GM21723 (cell line): ENCODE results near the gene HTR1D.
"Not testable (repeated sequence)": the region's sequence is repeated elsewhere in the genome, so short reads cannot be mapped to it uniquely, and the experiment has no call there.

Experiments
- ATAC-seq: cut with Tn5 transposase; IDR thresholded peaks from one replicate; pipeline ENCODE4 v1.9.1; 2021; ENCODE audit warnings: mild to moderate bottlenecking, moderate library complexity; ENCODE audit not compliant: unreplicated experiment

Gene HTR1D

DNA sequence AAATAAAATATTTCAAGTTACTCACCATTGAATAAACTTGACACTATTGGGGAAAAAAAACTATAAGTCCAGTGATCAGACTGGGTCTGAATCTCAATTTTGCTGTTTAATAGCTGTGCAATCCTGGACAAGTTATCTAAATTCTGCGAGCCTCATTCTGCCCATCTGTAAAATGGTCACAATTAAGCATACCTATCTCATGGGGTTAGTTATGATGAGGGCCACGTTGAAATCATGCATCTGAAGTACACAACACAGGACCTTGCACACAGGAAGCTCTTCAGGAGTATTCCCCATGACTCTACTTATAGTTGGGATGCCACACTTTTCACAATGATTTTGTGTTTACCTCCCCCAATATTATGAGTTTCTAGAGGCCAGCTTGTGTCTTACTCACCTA lies 3.8 kb upstream of the HTR1D start:
- ATAC-seq, result no peak

DNA sequence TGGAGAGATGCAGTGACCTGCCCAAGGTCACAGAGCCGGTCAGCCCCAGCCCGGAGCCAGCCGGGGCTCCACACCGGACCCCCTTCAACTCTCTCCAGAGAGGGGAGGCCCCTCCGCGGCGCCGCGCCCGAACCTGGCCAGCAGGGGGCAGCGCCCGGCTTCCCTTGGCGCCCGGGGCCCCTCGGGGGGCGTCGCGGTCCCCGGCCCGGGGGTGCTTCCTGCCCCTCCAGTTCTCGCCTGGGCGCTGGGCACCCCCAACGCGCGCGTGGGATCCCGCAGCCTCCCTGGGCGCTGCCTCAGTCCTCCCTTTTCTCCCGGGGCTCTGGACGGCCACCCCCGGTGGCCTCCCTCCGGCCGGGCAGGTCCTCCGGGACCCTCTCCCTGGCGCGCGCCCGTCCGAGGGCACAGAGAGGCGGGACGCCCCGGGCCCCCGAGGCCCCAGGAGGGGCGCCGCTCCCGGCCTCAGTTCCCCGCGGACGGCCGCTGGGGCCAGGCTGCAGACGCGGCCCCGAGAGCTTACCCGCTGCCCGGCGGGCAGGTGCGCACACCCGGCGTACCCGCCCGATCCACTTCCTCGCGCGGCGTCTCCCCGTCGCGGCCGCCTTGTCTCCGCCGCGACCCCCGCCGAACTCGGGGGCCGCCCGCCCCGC lies 406 bp downstream of the HTR1D start:
- no peak for ATAC-seq

DNA sequence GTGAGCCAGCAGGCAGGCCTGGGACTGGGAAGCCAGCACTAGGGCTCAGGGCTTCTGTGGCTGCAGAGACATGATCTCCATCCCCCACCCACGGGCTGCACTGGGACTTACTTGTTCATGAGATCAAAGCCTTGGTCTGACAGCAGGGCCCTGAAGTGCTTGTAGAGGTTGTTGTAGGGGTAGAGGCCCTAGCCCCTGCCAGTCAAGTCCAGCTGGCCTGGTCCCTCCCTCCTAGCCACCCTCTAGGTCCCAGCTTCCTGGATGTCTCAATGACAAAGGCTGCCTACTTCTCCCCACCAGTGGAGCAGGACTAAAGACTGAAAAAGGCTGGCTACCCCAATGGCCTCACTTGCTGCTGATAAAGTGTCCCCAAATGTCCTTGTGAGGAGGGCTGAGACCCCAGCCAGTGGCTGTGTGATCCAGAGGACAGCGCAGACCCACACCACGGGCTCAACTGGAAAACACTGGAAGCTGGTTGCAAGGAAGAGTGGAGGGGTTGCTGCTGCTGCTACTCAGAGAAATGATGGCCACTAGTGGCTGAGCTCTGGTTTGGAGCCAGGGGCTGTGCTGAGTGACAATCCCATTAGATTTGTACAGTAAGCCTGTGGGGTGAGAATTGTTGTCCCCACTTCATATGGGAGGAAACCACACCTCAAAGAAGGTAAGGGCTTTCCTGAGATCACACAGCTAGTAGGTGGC lies 1.4 kb downstream of the HTR1D start:
- no peak for ATAC-seq

DNA sequence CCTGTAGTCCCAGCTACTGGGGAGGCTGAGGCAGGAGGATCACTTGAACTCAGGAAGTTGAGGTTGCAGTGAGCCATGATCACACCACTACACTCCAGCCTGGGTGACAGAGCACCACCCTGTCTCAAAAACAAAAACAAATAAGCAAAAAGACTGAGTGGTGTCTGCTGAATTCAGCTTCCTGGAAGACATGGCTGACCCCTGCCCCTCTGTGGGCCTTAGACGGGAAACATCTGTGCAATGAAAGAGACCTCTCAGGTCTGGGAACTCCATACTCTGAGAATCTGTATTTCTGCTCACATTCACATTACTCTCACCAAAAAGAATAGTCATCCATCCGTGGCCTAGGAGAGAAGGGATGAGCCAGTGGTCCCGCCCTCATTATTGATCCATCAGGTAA lies 2.0 kb downstream of the HTR1D start:
- no peak for ATAC-seq

DNA sequence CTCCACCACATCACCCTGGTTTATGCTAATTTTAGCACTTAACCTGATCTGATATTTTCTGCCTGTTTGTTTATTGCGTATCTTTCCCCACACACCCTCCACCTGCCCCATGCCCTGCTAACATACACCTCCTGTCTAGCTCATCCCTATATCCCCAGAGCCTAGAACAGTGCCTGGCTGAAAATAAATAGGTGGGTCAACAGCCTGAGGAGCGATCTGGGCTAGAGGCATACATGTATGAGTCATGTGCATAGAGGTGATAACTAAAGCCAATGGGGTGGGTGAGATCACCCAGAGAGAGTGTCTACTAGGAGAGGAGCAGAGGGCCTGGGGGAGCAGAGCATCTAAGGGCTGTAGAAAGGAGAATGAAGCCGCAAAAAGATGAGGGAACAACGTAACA lies 2.7 kb downstream of the HTR1D start:
- ATAC-seq, result no peak

DNA sequence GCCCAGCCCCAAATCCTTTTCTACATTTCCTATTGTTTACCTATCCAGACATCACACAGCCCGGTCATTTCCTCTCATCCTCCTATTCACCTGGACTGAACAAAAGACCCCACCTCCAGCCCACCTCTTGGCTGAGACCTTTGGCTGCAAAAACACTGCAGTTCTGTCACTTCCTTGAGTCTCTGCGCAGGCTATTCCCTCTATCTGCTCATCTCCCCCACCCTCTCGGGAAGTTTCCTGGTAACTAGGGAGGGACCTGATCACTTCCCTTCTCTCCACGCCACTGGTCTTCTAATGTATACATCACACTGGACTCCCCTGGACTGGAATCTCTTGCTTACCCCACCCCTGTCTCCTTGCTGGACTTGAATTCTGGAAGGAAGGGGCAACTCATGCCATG lies 5.3 kb downstream of the HTR1D start:
- ATAC-seq, result no peak

DNA sequence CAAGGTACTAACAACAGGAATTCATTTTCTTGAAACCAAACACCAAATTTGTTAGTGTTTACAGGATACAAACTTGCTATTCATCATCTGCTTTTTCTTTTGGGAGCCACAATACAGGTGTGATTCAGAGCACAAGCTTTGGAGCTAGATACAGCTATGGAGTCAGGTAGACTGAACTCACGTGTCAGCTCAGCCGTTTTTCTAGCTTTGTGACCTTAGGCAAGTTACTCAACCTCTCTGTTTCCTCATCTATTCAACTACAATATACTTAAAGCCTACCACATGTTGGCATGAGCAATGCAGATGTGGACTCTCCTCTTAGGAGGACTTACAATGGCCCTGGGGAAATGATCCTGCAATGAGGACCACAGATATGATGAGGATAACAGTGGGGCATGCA lies 6.3 kb downstream of the HTR1D start:
- ATAC-seq, result no peak

DNA sequence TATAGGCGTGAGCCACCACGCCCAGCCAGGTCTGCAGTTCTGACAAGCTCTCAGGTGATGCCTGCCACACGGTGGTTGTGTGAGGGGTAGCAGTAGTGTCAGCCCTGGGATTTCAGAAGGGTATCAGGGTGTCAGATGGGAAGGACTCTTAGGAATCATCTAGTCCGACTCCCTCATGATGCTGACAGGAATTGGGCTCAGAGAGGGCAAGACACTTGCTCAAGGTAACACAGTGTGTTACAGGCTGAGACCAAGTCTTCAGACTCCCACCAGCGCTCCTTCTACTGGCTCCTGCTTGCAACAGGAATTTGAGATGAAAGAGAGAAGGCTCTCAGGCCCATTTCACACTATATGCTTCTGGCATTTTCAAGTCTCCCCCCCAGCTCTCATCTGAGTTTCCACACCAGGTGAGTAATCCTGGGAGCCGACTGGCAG lies 6.9 kb downstream of the HTR1D start:
- ATAC-seq, result no peak

DNA sequence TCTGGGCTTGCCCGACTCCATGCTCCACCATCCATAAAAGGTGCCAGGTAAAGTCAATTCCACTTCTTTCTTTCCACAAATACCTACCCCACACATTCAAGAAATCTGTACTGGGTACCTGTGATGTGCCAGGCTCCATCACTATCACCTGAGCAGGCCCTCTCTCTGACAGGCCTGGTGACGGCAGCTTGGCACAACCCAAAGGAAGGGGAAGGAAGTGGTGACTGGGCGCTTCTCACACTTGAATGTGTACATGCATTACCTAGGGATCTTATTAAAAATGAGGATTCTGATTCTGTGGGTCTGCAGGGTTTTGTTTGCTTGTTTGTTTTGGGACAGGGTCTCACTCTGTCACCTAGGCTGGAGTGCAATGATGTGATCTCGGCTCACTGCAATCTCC lies 7.5 kb downstream of the HTR1D start:
- no peak for ATAC-seq

DNA sequence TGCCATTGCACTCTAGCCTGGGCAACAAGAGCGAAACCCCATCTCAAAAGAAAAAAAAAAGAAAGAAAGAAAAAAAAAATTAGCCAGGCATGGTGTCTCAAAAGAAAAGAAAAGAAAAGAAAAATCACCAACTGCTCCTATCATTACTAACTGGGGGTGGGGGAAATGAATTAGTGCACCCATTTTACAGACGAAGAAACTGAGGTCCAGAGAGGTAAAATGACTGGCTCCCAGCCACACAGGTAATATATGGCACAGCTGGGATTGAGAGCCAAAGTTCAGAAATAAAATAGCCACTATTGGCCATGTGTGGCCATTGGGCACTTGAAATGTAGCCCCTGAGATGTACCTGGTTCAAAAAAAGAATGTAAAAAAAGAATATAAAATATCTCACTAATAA lies 8.8 kb downstream of the HTR1D start:
- no peak for ATAC-seq

DNA sequence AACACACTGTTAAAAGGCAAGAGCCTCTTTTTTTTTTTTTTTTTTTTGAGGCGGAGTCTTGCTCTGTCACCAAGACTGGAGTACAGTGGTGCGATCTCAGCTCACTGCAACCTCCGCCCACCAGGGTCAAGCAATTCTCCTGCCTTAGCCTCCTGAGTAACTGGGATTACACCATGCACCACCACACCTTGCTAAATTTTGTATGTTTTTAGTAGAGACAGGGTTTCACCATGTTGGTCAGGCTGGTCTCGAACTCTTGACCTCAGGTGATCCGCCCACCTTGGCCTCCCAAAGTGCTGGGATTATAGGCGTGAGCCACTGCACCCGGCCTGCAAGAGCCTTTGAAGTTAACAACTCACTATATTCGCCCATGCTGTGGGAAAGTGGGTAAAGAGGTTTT lies 9.6 kb downstream of the HTR1D start:
- not testable (repeated sequence) for ATAC-seq

DNA sequence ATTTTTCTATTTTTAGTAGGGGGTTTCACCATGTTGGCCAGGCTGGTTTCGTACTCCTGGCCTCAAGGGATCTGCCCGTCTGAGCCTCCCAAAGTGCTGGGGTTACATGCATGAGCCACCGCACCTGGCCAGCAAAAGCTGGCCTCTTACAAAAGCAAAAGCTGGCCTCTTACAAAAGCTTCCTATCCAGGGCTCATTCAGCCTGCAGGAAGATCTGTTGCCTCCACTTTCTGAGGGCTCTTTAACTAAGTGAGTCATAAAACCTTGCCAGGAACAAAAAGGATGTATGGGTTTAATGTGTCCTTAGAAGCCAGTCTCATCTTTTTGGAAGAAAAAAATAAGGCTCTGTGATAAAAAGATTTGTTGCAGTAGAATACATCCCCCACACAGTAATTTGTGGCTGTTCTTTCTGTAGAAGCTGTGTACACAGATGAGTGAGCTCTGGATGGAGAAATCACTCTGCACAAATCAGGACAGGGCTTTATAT lies 15.0 kb downstream of the HTR1D start:
- no peak for ATAC-seq

DNA sequence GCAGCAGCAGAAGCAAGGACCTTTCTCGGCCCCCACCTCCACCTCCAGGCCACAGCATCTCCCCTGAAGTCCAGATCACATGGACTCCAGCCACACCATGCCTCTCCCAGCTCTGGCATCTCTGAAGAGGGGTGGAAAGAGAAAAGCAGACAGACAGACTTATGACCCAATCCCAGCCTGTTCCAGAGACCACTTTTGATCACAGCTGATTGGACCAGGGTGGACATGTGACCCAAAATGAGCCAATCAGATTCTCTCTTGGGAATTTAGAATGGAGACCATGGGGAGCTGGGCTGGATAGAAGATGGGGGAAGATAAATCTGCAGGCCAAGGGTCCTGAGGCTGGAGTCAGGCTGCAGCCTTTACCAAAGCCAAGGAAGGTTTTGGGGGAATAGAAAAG lies 16.4 kb downstream of the HTR1D start:
- ATAC-seq, result no peak

DNA sequence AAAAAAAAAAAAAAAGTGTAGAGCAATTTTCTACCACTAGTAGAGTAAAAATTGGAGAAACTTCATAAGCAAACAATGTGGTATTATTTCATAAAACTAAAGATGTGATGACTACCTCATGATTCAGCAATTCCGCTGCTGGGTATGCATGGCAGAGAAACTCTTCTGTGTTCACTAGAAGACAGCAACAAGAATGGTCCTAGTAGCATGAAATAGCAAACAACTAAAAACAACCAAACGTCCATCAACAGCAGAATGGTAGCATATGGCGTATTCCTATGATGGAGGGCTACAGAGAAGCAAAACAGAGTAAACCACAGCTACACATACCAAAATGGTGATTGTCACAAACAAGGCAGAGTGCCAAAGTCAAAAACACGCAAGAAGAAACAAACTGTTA lies 18.9 kb downstream of the HTR1D start:
- no peak for ATAC-seq

DNA sequence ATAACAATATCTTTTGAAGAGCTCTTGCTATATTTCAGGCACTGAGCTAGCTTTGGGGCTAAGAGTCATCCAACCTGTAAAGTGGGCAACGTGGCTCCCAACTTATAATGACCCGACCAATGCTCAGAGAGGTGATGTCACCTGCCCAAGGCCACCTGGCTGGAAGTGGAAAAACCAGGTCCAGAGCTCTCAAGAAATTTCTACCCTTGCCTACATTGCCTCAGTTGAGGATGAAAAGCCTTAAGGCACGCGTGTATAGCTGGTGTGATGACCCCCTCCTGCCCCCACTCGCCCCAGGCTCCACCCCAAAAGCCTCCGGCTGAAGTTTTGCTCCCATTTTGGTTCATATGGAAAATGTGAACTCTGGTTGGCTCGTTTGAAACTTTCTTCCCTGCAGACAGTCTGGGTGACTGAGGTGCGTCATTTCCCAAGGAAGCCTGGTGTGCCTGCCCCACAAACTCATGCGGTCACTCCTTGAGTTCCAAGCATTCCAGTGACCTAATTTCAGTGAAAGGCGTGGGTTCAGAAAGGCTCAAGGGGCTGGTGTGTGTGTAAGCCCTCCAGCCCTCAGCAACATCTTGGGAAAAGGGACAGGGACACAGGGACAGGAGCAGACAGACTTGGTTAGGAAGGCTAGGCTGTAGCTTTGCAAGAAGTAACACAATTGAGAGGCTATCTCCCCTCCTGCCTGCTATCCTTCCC lies 20.5 kb downstream of the HTR1D start:
- ATAC-seq, result no peak

DNA sequence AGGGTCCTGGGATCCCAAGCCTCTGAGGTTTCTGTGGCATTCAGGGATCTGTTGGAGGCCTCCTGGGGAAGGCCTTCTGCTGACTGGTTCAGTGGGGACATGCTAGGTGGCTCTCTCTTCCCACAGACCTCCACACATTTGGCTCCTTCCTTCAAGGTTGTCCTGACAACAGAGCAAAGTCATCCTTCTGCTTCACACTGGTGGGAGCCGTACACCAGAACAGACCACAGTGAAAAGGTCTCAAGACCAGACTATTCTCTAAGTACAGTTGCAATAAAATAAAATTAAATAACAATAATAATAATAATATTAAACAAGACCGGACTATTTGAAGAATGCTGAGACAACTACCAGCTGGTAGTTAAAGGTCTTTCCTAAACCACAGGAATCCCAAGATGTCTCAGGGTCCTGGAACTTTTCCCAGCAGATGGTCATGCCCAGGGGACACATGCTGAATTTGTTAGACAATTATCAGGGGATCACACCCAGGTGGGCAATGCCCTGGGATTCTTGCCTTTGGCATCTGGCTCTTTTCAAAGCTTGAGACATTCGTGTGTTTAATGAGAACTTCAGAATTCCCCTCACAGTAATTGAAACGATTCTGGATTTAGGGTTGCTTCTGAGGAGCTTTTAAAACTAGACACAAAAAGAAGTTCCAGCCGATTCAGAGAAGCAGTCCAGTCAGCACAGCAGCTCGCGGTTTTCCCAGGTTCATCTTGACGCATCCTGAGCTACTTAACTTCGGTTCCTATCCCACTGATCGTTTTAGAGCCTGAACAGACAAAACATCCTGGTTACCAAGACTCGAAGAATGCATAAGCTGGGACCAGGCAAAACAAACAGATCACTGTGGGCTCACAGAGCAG lies 22.9 kb downstream of the HTR1D start:
- ATAC-seq, result no peak

DNA sequence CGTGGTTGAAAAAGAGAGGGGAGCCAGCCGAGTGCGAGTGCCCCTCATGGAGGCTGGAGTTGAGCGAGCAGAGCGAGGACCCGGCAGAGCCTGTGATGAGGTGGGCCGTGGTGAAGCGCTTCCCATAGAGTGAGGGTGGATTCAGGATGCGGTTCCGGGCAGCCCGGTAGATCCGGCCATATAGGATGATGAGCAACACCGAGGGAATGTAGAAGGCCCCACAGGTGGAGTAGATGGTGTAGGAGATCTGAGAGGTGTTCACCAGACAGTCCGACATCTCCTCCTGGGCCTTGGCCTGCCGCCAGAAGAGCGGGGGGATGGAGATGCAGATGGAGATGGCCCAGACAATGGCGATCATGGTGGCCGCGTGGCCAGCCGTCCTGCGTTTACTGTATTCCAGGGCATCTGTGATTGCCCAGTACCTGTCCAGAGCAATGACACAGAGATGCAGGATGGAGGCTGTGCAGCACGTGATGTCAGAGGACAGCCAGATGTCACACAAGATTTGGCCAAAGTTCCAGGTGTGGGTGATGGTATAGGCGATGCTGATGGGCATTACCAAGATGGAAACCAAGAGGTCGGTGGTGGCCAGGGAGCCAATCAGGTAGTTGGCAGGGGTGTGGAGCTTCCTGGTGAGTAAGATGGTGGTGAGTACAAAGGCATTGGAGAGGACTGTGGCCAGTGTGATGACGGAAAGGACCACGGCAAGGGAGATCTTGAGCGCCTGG lies 23.7 kb downstream of the HTR1D start:
- no peak for ATAC-seq

DNA sequence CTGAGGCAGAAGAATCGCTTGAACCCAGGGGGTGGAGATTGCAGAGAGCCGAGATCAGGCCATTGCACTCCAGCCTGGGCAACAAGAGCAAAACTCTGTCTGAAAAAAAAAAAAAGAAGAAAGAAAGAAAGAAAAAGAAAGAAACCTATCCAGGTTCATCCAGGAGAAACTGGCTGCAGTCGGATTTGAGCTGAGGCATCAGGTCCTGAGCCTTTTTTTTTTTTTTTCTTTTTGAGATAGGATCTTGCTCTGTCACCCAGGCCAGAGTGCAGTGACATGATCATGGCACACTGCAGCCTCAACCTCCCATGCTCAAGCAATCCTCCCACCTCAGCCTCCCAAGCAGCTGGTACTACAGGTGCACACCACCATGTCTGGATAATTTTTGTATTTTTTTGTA lies 26.1 kb downstream of the HTR1D start:
- ATAC-seq, result no peak

DNA sequence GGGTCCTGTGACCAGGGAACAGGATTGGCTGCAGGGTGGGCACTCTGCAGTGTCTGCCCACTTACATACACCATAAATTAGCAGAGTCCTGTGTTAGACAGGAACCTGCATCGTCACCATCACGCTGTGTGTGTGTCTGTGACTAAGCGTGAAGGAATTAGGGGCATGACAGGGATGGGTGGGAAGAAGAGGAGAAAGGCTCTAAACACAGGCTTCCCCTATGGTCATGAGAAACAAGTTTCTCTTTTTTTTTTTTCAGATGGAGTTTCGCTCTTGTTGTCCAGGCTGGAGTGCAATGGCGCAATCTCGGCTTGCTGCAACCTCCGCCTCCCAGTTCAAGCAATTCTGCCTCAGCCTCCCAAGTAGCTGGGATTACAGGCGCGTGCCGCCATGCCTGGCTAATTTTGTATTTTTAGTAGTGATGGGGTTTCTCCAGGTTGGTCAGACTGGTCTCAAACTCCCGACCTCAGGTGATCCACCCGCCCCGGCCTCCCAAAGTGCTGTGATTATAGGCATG lies 28.3 kb downstream of the HTR1D start:
- not testable (repeated sequence) for ATAC-seq

DNA sequence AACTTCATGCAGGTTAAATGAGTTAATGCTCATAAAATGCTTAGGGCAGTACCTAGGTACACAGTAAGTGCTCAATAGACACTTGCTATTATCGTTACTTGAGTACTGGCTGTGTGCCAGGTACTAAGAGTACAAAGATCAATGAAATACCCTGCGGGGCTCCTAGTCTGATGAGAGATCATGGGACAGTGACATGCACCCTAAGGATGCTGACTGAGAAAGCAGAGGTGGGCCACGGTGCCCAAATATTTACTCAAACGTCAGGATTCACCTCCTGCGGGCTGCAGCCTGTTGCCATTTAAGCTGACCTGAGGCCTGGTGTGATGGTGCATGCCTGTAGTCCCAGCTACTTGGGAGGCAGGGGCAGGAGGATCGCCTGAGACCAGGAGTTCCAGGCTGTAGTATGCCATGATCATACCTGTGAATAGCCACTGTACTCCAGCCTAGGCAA lies 28.8 kb downstream of the HTR1D start:
- no peak for ATAC-seq
